Measurements from ENCODE around the gene SP140.
"Not testable (repeated sequence)": the region's sequence is repeated elsewhere in the genome, so short reads cannot be mapped to it uniquely, and the experiment has no call there.

SP140 gene

GRCh38 chr2:230225486-230225885 is at the start of gene SP140:
TSS of gene SP140 (plus strand) at chr2:230225736. CDS start at chr2:230225845, 109 bp downstream.
- peak; percentile 66 for DNase-seq

DNA sequence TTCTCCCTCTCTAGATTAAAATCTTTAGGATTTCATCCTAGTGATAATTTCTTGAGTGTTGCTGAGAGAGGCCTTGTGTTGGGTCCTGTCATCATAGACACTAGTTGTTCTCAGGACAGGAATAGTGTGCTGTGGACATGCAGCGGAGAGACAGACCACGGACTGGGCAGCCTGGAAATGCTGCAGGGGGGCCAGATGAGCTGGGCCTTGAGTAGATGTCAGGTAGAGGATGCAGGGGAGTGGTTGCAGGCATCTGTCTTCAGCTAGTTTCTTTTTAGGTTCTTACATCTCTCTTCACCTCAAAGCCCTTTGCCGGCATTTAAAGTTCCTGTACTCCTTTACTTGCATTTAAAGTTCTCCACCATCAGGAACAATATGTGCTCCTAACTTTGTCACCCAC is 48.5 kb upstream of the SP140 start:
- DNase-seq, result no peak

DNA sequence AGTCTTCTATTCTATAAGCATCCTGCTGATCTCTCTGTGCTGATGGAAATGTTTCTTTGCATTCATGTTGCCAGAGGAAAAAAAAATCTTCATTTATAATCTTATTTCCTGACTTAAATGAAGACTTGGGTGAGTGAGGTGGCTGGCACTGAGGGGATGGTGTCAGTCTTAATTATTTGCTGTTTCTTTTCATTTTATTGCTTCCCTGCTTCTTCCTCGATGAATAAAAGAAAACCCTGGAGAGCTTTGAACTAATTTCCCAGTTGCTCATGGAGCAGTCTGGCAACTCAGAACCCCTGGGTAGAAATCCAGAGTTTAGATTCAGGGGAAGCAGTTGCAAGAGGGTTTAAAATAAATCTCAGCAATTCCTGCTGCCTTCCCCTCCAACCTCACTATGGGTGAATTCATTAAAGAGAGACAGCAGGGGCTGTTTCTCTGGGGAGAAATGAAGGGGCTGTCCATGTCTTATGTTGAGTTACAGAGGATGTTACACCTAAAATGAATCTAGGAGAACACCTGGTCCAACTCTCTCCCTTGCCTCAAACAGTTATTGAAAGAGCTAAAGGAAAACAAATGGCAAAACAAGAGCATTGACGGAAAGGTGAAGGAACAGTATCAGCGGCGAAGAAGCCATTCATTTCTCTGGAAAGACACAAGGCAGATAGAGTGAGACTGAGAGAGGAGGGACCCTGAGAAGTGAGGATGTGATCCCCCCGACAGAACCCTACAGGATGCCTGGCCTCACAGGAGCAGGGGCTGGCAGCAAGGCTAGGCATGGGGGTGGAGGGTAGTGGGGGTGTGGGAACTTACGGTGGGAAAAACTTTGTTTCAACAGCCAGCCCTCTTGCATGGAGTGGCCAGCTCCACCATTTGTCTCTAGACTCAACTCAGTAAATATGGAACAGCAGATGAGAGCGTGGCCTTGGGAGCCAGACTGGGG is 46.7 kb upstream of the SP140 start:
- DNase-seq, result no peak

GRCh38 chr2:230179907-230180306 is 45.6 kb upstream of the SP140 start:
- no peak for DNase-seq

- DNase-seq, result no peak
These were observed 44.3 kb upstream of the SP140 start for GRCh38 chr2:230181195-230181594.

- no peak for DNase-seq
These were observed 40.6 kb upstream of the SP140 start for GRCh38 chr2:230184727-230185578.

GRCh38 chr2:230202430-230203109 is 23.0 kb upstream of the SP140 start:
- no peak for DNase-seq

DNA sequence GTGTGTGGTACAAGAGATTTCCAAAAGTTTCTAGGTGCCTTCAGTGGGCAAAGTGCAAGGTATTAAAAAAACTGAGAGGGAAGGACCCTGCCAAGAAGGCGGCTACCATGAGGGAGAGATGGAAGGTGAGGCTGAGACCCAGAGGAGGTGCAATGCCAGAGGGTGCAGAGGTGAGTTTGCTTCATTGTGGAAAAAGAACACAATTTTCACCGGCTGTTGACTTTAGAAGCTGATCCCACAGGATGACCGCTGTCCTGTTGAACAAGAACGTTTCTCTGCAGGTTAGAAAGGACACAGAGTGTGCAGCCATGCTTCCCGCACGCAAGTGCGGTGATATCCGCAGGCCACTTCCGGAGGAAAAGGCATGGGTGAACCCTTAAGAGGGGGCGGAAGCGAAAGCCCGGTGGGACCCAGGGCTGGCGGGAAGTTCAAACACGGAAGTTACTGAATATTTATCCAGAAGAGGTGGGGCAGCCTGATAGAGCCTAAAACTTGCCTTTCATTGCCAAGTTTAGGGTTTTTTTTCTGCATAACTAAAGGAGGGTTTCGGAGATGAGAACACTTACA is 22.3 kb upstream of the SP140 start:
- DNase-seq, result no peak

- DNase-seq, result no peak
These were observed 20.5 kb upstream of the SP140 start for GRCh38 chr2:230205034-230205433.

GRCh38 chr2:230205721-230206120 is 19.8 kb upstream of the SP140 start:
- DNase-seq, result no peak

DNA sequence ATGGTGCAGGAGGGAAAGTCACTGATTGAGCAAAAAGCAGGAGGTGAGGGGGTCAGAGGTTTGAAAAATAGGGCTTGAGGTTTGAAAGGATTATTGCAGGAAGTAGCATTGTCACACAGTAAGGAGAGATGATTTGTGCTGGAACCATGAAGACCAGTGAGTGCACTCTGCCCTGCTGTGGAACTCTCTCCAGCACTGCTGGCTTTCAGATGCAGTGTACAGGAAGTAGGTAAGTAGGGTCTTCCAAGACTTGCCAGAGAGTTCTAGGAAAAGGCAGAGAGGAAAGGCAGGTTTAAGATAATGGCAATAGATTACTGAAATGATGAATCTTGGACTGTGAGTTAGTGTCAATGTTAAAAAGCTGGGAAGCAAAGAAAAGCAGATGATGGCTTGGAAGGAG is 17.0 kb upstream of the SP140 start:
- no peak for DNase-seq

DNA sequence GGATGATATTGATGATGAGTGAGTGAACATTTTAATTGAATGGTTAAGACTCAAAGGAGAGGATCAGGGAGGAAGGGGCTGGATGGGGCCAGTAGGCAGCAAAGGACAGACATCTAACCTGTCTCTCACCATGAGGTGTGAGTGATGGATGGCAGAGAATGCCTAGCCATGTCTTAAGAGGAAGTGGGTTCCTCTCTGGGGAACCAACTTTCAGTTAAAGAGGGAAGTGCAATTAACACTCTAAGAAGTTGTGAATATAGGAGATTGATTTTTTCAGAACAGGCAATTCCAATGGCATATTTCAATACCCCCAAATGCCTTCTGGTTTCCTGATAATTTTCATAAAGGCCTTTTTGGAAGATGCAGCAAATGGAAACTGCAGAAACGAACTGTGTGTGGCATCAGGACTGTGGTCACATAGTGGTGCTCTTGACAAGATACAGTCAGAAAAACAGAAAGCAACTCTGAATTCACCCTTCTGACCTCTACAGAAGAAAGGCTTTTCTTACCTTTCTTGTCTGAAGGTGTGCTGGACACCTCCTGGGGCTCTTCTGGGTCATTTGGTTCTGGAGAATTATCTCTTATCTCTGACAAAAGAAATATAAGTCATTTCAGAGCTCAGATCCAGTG is 16.0 kb upstream of the SP140 start:
- no peak for DNase-seq

GRCh38 chr2:230216489-230216888 is 9.0 kb upstream of the SP140 start:
- DNase-seq, result no peak

DNA sequence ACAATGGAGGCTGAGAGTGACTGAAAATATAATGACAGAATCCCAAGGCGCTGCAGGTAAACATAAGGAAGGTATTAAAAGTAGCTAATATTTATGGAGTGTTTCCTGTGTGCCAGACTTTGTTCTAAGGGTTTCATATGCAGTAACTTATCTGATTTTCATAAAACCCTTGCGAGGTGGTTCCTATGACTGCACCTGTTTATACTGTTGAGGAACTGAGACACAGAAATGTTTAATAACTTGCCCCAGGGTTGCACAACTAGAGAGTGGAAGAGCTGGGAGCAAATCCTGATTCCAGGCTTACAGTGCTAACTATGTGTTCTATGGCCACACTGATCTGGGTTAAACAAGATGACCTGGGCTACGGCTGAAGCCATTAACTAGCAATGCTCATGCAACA is 8.1 kb upstream of the SP140 start:
- no peak for DNase-seq

GRCh38 chr2:230218421-230218820 is 7.1 kb upstream of the SP140 start:
- DNase-seq, result no peak

DNA sequence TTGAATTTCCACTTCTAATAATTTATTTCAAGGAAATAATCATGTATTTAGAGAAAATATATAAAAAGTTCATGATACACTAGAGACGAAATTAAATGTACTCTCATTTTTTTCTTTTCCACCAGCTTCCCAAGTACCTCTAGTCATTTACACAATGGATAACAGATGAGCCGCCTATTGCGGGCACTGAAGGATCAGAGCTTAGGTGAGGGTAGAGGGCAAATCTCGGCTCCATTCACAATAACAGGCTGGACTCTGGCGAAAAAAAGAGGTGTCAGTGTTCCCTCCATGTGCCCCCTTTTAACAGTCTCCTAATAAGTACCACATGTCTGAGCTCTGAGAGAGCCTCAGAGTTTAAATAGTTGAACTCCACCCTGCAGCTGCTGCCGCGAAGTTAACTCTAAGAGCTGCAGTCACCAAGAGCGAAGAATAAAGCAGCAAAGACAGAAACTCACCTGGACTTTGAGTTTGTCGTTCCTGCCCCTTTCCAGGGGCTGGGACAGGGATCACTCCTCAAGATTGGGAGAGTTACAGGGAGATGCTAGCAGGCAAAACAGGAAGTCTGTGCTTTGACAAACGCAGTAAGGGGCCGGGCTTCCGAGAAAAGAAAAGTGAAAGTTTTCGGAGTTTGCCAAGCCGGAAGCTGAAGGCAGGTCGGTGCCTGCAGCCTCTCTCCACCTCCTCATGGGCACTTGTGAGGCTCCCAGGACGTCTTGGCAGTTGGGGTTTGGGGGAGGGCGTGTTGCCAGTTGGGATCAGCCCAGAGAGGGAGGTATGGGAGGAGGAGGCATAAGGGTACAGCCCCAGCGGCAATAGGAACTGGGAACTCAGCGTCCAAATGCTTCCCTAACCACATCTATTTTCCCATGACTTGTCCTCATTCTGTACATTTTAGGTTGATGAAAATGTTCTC is 5.9 kb upstream of the SP140 start, which contains the start of gene SP110:
SP110 (minus strand) TSS at position 566 of the 913 bp plus-strand sequence. CDS start 3,057 bp downstream, outside the sequence.
- DNase-seq, result peak; percentile 72

DNA sequence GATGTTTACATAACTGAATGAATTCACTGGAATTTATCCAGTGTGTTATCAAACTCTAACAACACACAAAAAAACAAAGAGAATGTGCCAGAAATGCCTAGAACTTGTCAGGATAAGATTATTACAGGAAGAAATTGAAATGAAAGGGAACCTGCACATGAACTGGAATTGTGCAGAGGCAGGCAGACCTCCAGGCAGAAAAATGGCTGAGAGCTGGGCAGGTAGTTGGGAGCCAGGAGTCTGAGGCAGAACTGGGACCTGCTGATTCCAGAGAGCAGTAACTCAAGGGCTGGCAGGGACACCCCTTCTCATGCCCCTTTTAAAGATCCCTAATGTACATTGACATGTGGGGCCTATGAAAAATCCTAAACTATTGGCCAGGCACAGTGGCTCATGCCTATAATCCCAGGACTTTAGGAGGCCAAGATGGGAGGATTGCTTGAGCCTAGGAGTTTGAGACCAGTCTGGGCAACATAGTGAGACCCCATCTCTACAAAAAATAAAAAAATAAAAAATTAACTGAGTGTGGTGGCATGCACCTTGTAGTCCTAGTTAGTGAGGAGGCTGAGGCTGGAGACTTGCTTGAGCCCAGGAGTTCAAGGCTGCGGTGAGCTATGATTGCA is 5.1 kb upstream of the SP140 start:
- DNase-seq, result no peak

- no peak for DNase-seq
These were observed 4.0 kb upstream of the SP140 start for GRCh38 chr2:230221493-230221892.

DNA sequence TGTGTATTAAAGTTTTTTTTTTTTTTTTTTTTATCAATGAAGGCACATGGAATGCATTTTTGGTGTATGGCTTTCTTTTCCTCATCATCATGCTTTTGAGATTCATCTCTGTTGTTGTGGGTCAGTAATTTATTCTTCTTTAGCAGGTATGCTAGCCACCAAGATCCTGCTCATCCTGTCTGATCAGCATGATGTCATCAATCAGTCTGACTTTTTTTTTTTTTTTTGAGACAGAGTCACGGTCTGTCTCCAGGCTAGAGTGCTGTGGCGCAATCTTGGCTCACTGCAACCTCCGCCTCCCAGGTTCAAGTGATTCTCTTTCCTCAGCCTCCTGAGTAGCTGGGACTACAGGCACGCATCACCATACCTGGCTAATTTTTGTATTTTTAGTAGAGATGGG is 2.7 kb upstream of the SP140 start:
- DNase-seq, result not testable (repeated sequence)

- no peak for DNase-seq
These were observed 1.1 kb upstream of the SP140 start for GRCh38 chr2:230224458-230224857.

All from activated effector memory CD4-positive, alpha-beta T cell treated with Interleukin-2 at 50 U/mL for 16 hours (primary cell).